ENCODE results near the gene ACP4.
"Not testable (repeated sequence)": the region's sequence is repeated elsewhere in the genome, so short reads cannot be mapped to it uniquely, and the experiment has no call there.

The ACP4 gene

GRCh38 chr19:50770888-50771287, 19.3 kb upstream of the ACP4 start:
- no peak overlapping the region for H3K27ac ChIP-seq
- TF ChIP-seq CTCF (IDR thresholded peaks at IDR 0.05) (no peak), ZFX (IDR thresholded peaks at IDR 0.05; ENCODE audit: borderline replicate concordance) (no peak)

- no peak for TF ChIP-seq CTCF (IDR thresholded peaks at IDR 0.05)
- TF ChIP-seq ZFX (IDR thresholded peaks at IDR 0.05; ENCODE audit: borderline replicate concordance): no peak
These were observed 17.7 kb upstream of the ACP4 start for GRCh38 chr19:50772476-50772875.

GRCh38 chr19:50772912-50773311, 17.3 kb upstream of the ACP4 start:
- H3K27ac ChIP-seq: not testable (repeated sequence)

More at GRCh38 chr19:50772476-50772875, 17.7 kb upstream of the ACP4 start:
- H3K27ac ChIP-seq: no peak overlapping the region

- not testable (repeated sequence) for H3K27ac ChIP-seq
These were observed 16.8 kb upstream of the ACP4 start for GRCh38 chr19:50773454-50773853.

GRCh38 chr19:50776131-50776530, 14.1 kb upstream of the ACP4 start:
- TF ChIP-seq CTCF (IDR thresholded peaks at IDR 0.05) (no peak), ZFX (IDR thresholded peaks at IDR 0.05; ENCODE audit: borderline replicate concordance) (no peak)
- H3K27ac ChIP-seq: no peak overlapping the region

GRCh38 chr19:50777261-50777660, 13.0 kb upstream of the ACP4 start:
- H3K27ac ChIP-seq: no peak overlapping the region
- TF ChIP-seq ZFX (IDR thresholded peaks at IDR 0.05; ENCODE audit: borderline replicate concordance): no peak
- TF ChIP-seq CTCF (IDR thresholded peaks at IDR 0.05): no peak

- TF ChIP-seq ZFX (IDR thresholded peaks at IDR 0.05; ENCODE audit: borderline replicate concordance) (no peak), CTCF (IDR thresholded peaks at IDR 0.05) (no peak)
- no peak overlapping the region for H3K27ac ChIP-seq
These were observed 12.3 kb upstream of the ACP4 start for GRCh38 chr19:50777830-50778303.

GRCh38 chr19:50778906-50779430, 11.2 kb upstream of the ACP4 start:
- no peak overlapping the region for H3K27ac ChIP-seq
- no peak for TF ChIP-seq ZFX (IDR thresholded peaks at IDR 0.05; ENCODE audit: borderline replicate concordance)
- no peak for TF ChIP-seq CTCF (IDR thresholded peaks at IDR 0.05)

Data from 22Rv1 (cell line).